OCI-LY7 (cell line): ENCODE results near the gene ERC1. TPM values are rescaled to one million over a fixed set of nuclear protein-coding genes. Genes with fewer than 3 reads are reported as not detected.
A peak's percentile ranks its signal among the peaks of the same experiment; 100 is the strongest.

Experiments
- BruUV-seq: library from RNA; stranded (reverse); fragments of 400-500 nt; replicated peaks from 2 replicates; lab custom pipeline; 2021; lab: Mats Ljungman, UMichigan
- CTCF ChIA-PET: fragments of 300-600 bp; sonication (Branson Sonifier 250); formaldehyde crosslinking; loops from one replicate; lab custom pipeline; 2022; ENCODE audit warnings: antibody characterized with exemption; ENCODE audit not compliant: unreplicated experiment; lab: Charles Lee
- POLR2A ChIA-PET: fragments of 300-600 bp; sonication (Branson Sonifier 250); formaldehyde crosslinking; loops from one replicate; lab custom pipeline; 2022; ENCODE audit warnings: antibody characterized with exemption; lab: Charles Lee
- DNase-seq: peaks from one replicate; pipeline ENCODE4 v3.0.0-alpha.2; 2015; ENCODE audit warnings: low spot score
- H2AFZ ChIP-seq: fragments of 200-600 bp; sonication (generic), shearing (Covaris generic); 2 replicates; pipeline ENCODE4 v1.6.1; 2014; ENCODE audit warnings: mild to moderate bottlenecking, antibody characterized with exemption, low read length, moderate library complexity
- H3K27ac ChIP-seq: fragments of 200-600 bp; sonication (generic); 2 replicates; pipeline ENCODE4 v1.5.1; 2014; ENCODE audit warnings: mixed run types, low read depth, mild to moderate bottlenecking, moderate library complexity, low read length, inconsistent platforms; ENCODE audit not compliant: poor library complexity, severe bottlenecking
- H3K36me3 ChIP-seq: fragments of 200-600 bp; sonication (generic); 2 replicates; pipeline ENCODE4 v1.6.1; 2014; ENCODE audit warnings: mild to moderate bottlenecking, antibody characterized with exemption, low read length, moderate library complexity, mixed read lengths; ENCODE audit not compliant: insufficient read depth
- H3K4me1 ChIP-seq: fragments of 200-600 bp; sonication (generic); 2 replicates; pipeline ENCODE4 v1.5.1; 2014; ENCODE audit warnings: mild to moderate bottlenecking, low read length; ENCODE audit not compliant: insufficient read depth, poor library complexity, severe bottlenecking
- H3K4me2 ChIP-seq: fragments of 200-600 bp; sonication (generic); 2 replicates; pipeline ENCODE4 v1.6.1; 2014; ENCODE audit warnings: mild to moderate bottlenecking, low read length
- H3K4me3 ChIP-seq: fragments of 200-600 bp; sonication (generic); 2 replicates; pipeline ENCODE4 v1.5.1; 2014; ENCODE audit warnings: mild to moderate bottlenecking, low read depth, low read length; ENCODE audit not compliant: poor library complexity, severe bottlenecking
- H3K79me2 ChIP-seq: fragments of 200-600 bp; sonication (generic); 2 replicates; pipeline ENCODE4 v1.6.1; 2016; ENCODE audit warnings: low read depth, mild to moderate bottlenecking, low read length, moderate library complexity, mixed read lengths; ENCODE audit not compliant: insufficient read depth
- H3K9me2 ChIP-seq: fragments of 200-600 bp; sonication (generic); 2 replicates; pipeline ENCODE4 v1.6.1; 2016; ENCODE audit warnings: mild to moderate bottlenecking, low read length, mixed read lengths; ENCODE audit not compliant: insufficient read depth
- H3K9me3 ChIP-seq: fragments of 200-600 bp; sonication (generic); 2 replicates; pipeline ENCODE4 v1.6.1; 2014; ENCODE audit warnings: mild to moderate bottlenecking, mixed run types, low read length, mixed read lengths
- H4K20me1 ChIP-seq: fragments of 200-600 bp; sonication (generic); 2 replicates; pipeline ENCODE4 v1.6.1; 2014; ENCODE audit warnings: mild to moderate bottlenecking, antibody characterized with exemption, low read length, moderate library complexity, mixed read lengths; ENCODE audit not compliant: insufficient read depth
- EZH2phosphoT487 ChIP-seq: fragments of 200-600 bp; sonication (generic); IDR thresholded peaks from 2 replicates; pipeline ENCODE4 v1.6.1; 2018; ENCODE audit warnings: low read depth, borderline replicate concordance, mild to moderate bottlenecking, mixed run types, antibody characterized with exemption, low read length, moderate library complexity, mixed read lengths
- intact Hi-C: fragments of 100-400 bp; cut with micrococcal nuclease; formaldehyde crosslinking; loops from one replicate; pipeline ENCODE4 v1.10.0; 2022; ENCODE audit not compliant: unreplicated experiment
- total RNA-seq, 2 experiments: library from RNA; depleted of rRNA in 1 of 2; stranded (reverse); fragments of >200 nt in 1 of 2; shearing (Covaris generic) in 1 of 2; gene quantifications; 2 replicates each; pipeline ENCODE4 v1.2.3, GENCODE V29; 2014 to 2022
- TF ChIP-seq, protein P1 (sequence below): fragments of 200-600 bp; sonication (generic); conservative IDR thresholded peaks from 2 replicates; pipeline ENCODE4 v1.5.1; 2014; ENCODE audit warnings: mild to moderate bottlenecking, antibody characterized with exemption, low read length, moderate library complexity, mixed read lengths

The ERC1 gene
- total RNA-seq, 2 experiments from 2014 or later: 26.9 to 86.9 TPM

DNA sequence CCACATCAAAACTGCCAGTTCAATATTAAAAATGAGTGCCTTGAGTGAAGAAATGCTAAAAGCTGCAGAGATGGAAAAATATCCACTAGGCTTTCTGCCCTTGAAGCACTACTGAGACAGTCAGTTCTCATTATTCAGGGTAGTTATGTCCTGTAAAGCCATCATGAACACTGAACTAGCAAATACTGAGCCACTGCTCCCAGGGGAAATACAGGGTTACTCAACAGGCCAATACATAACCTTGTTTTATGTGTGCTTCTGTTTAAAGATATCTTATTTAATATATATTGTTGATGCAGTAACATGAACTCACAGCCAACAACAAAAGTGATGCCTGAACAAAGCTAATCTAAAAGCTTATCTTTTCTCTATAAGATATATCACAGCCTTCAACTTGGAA, 44.8 kb upstream of the ERC1 start:
- peaks cover 31% of the 10 kb centered on the region for H3K36me3 ChIP-seq
- peaks cover 21% of the 10 kb centered on the region for H3K4me1 ChIP-seq
- H3K27ac ChIP-seq: no peak overlapping the region
- H3K9me2 ChIP-seq: no peaks in the 10 kb centered on the region
- H3K4me2 ChIP-seq: peak overlapping the region; percentile 40; the same call in 1 of the 2 replicates
- H3K79me2 ChIP-seq: peaks cover 38% of the 10 kb centered on the region
- BruUV-seq: no TSS peak
- no peaks in the 10 kb centered on the region for H4K20me1 ChIP-seq
- no peak overlapping the region for H2AFZ ChIP-seq
- H3K4me3 ChIP-seq: peak overlapping the region; percentile 13
- intact Hi-C loops: loop anchor here (5.0 kb wide), 1 partner anchor 646 kb away; the partner anchor contains the start of gene FBXL14
- TF ChIP-seq, protein P1, sequence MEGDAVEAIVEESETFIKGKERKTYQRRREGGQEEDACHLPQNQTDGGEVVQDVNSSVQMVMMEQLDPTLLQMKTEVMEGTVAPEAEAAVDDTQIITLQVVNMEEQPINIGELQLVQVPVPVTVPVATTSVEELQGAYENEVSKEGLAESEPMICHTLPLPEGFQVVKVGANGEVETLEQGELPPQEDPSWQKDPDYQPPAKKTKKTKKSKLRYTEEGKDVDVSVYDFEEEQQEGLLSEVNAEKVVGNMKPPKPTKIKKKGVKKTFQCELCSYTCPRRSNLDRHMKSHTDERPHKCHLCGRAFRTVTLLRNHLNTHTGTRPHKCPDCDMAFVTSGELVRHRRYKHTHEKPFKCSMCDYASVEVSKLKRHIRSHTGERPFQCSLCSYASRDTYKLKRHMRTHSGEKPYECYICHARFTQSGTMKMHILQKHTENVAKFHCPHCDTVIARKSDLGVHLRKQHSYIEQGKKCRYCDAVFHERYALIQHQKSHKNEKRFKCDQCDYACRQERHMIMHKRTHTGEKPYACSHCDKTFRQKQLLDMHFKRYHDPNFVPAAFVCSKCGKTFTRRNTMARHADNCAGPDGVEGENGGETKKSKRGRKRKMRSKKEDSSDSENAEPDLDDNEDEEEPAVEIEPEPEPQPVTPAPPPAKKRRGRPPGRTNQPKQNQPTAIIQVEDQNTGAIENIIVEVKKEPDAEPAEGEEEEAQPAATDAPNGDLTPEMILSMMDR: no peak
- no peak for TF ChIP-seq EZH2phosphoT487
- no peaks in the 10 kb centered on the region for H3K9me3 ChIP-seq
- ChIA-PET CTCF (interaction anchor here (0.5 kb wide), 1 partner anchor 332 kb away, joined by 3 read pairs; no protein-coding TSS in a partner anchor), POLR2A (interaction anchor here (0.5 to 0.9 kb wide), 3 partner anchors 9 to 629 kb away, joined by 3 to 4 read pairs (median 3); no protein-coding TSS in a partner anchor)
- no peak for DNase-seq

DNA sequence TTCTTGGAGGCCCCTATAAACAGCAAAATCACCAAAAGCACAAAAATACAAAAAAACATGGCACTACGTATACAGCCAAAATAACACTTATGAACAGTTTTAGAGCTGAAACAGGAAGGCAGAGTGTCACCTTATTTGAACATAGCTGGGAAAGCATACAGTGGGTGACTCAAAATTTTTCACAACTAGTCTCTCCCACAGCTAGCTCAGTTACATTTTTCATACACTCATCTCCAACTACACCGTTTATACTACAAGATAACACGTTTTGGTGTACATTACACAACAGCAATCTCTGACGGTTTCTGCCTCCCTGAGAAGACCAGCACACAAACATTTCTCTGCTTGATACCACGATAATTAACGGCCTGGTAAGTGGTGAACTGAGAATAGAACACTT, 44.4 kb upstream of the ERC1 start:
- no peak for DNase-seq
- POLR2A ChIA-PET: interaction anchor here (0.5 to 0.9 kb wide), 2 partner anchors 9 to 44 kb away, joined by 3 to 4 read pairs; no protein-coding TSS in a partner anchor
- Histone ChIP-seq H3K79me2 (peaks cover 38% of the 10 kb centered on the region), H3K4me1 (peaks cover 21% of the 10 kb centered on the region), H3K4me2 (peak overlapping the region; percentile 40; the same call in 1 of the 2 replicates), H4K20me1 (no peaks in the 10 kb centered on the region), H3K27ac (no peak overlapping the region), H2AFZ (no peak overlapping the region), H3K9me3 (no peaks in the 10 kb centered on the region), H3K9me2 (no peaks in the 10 kb centered on the region), H3K36me3 (peaks cover 30% of the 10 kb centered on the region), H3K4me3 (peak overlapping the region; percentile 13)
- no TSS peak for BruUV-seq
- CTCF ChIA-PET: interaction anchor here (0.5 kb wide), 1 partner anchor 333 kb away, joined by 3 read pairs; no protein-coding TSS in a partner anchor
- intact Hi-C loops: loop anchor here (5.0 kb wide), 1 partner anchor 646 kb away; the partner anchor contains the start of gene FBXL14
- TF ChIP-seq, protein P1: no peak
- no peak for TF ChIP-seq EZH2phosphoT487

GRCh38 chr12:948238-948637, 42.8 kb upstream of the ERC1 start:
- Histone ChIP-seq H3K9me3 (no peaks in the 10 kb centered on the region), H3K36me3 (peaks cover 14% of the 10 kb centered on the region; the same call in 1 of the 2 replicates), H3K4me1 (peaks cover 21% of the 10 kb centered on the region), H3K9me2 (no peaks in the 10 kb centered on the region), H3K4me2 (peak overlapping the region; percentile 75), H3K27ac (no peak overlapping the region), H3K79me2 (peaks cover 38% of the 10 kb centered on the region), H4K20me1 (no peaks in the 10 kb centered on the region), H3K4me3 (peak overlapping the region; percentile 75), H2AFZ (no peak overlapping the region)
- no TSS peak for BruUV-seq
- TF ChIP-seq EZH2phosphoT487: no peak
- TF ChIP-seq, protein P1: no peak
- intact Hi-C loops: loop anchor here (2.0 to 5.0 kb wide), 4 partner anchors 43 to 644 kb away; partner anchors contain the start of genes ERC1 and FBXL14
- CTCF ChIA-PET: no interaction called here
- no peak for DNase-seq
- POLR2A ChIA-PET: interaction anchor here (1.4 kb wide), 1 partner anchor 197 kb away, joined by 3 read pairs; no protein-coding TSS in a partner anchor
